Measurements from ENCODE around the gene OR9Q1.

DNA sequence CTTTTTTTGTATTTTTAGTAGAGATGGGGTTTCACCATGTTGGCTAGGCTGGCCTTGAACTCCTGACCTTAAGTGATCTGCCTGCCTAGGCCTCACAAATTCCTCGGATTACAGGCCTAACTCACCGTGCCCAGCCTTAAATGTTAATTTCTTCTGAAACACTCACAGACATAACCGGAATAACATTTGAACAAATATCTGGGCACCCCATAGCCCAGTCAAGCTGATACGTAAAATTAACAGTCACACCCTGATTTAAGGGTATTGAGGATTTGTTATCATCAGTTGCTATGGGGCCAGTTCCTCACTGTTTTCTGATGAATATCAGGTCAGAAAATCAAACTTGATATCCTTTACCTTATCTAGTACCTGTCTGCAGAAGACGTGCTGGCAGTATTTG lies 23.0 kb upstream of the OR9Q1 start:
- TF ChIP-seq, protein P1, sequence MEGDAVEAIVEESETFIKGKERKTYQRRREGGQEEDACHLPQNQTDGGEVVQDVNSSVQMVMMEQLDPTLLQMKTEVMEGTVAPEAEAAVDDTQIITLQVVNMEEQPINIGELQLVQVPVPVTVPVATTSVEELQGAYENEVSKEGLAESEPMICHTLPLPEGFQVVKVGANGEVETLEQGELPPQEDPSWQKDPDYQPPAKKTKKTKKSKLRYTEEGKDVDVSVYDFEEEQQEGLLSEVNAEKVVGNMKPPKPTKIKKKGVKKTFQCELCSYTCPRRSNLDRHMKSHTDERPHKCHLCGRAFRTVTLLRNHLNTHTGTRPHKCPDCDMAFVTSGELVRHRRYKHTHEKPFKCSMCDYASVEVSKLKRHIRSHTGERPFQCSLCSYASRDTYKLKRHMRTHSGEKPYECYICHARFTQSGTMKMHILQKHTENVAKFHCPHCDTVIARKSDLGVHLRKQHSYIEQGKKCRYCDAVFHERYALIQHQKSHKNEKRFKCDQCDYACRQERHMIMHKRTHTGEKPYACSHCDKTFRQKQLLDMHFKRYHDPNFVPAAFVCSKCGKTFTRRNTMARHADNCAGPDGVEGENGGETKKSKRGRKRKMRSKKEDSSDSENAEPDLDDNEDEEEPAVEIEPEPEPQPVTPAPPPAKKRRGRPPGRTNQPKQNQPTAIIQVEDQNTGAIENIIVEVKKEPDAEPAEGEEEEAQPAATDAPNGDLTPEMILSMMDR (conservative IDR thresholded peaks at IDR 0.05; ENCODE audit: low read depth in 2 of 2): no peak
- TF ChIP-seq EZH2phosphoT487 (IDR thresholded peaks at IDR 0.05; ENCODE audit: unreplicated experiment) (no peak), POLR2AphosphoS5 (IDR thresholded peaks at IDR 0.05; ENCODE audit: low read depth) (no peak), EZH2 (IDR thresholded peaks at IDR 0.05; ENCODE audit: low read depth, unreplicated experiment) (no peak), CREB1 (CRISPR knock-in tag; IDR thresholded peaks at IDR 0.05; ENCODE audit: low read depth) (no peak), STAT1 (IDR thresholded peaks at IDR 0.05; ENCODE audit: unreplicated experiment) (no peak)
- TF ChIP-seq, protein P2, sequence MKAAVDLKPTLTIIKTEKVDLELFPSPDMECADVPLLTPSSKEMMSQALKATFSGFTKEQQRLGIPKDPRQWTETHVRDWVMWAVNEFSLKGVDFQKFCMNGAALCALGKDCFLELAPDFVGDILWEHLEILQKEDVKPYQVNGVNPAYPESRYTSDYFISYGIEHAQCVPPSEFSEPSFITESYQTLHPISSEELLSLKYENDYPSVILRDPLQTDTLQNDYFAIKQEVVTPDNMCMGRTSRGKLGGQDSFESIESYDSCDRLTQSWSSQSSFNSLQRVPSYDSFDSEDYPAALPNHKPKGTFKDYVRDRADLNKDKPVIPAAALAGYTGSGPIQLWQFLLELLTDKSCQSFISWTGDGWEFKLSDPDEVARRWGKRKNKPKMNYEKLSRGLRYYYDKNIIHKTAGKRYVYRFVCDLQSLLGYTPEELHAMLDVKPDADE (IDR thresholded peaks at IDR 0.05): no peak
- TF ChIP-seq, protein P3, sequence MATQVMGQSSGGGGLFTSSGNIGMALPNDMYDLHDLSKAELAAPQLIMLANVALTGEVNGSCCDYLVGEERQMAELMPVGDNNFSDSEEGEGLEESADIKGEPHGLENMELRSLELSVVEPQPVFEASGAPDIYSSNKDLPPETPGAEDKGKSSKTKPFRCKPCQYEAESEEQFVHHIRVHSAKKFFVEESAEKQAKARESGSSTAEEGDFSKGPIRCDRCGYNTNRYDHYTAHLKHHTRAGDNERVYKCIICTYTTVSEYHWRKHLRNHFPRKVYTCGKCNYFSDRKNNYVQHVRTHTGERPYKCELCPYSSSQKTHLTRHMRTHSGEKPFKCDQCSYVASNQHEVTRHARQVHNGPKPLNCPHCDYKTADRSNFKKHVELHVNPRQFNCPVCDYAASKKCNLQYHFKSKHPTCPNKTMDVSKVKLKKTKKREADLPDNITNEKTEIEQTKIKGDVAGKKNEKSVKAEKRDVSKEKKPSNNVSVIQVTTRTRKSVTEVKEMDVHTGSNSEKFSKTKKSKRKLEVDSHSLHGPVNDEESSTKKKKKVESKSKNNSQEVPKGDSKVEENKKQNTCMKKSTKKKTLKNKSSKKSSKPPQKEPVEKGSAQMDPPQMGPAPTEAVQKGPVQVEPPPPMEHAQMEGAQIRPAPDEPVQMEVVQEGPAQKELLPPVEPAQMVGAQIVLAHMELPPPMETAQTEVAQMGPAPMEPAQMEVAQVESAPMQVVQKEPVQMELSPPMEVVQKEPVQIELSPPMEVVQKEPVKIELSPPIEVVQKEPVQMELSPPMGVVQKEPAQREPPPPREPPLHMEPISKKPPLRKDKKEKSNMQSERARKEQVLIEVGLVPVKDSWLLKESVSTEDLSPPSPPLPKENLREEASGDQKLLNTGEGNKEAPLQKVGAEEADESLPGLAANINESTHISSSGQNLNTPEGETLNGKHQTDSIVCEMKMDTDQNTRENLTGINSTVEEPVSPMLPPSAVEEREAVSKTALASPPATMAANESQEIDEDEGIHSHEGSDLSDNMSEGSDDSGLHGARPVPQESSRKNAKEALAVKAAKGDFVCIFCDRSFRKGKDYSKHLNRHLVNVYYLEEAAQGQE (IDR thresholded peaks at IDR 0.05; ENCODE audit: unreplicated experiment): no peak

Data from GM23338 (cell line).